ENCODE data around the gene TEX36. TPM values are rescaled to one million over a fixed set of nuclear protein-coding genes. Genes with fewer than 3 reads are reported as not detected.

TEX36 gene
- total and polyA plus RNA-seq, 9 of the 15 experiments (the other 6 are each of a cell fraction or from before 2014, with no cell fraction given) = 0.10 to 0.82 (median 0.15) TPM; not detected in 6

DNA sequence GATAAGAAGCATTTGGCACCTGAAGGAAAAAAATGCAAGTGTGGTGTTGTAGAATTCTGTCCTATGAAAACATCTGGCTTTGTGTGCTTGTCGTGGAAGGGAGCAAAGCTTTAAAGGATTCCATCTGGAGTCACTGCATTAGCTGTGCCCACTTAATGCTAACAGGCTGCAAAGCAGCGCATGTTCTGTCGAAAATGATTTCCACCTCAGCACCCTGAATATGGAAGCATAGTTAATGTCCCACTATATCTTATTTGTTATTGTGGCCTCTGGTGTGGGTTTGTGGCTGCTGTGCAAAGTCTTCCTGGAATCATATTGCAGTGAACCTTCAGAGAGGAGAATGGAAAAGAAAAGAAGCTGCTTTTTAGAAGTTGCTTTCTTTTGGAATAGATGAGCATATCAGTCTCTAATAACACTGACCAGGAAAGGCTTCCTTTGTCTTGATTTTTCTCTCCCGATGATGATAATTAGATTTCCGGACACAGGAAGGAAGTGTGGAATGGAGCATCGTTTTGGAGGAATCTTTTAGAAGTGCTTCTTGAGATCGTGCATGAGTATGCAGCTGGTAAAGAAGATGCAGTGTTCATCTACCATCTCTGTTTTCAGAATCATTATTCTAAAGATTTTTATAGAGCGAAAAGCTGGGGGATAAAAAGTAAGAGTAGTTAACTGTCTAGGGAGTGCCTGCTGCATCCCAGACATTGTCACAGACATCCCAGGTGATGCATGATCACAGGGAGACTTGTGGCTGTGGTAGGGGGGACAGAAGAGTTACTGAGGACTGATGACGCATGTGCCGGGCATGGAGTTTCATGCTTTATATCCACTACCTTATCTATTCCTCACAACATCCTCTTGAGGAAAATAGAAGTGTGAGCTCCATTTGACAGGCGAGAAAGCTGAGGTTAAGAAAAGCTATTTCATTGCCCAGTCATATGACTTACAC, 54.6 kb downstream of the TEX36 start:
- no peak for DNase-seq (ENCODE audit: extremely low read depth in 1 of 4, low spot score in 3 of 4)
- H3K79me2 ChIP-seq (ENCODE audit: control insufficient read depth, insufficient read depth, low read length) = no peaks in the 10 kb centered on the region
- no peak overlapping the region for H3K9ac ChIP-seq (ENCODE audit: insufficient read depth in 1 of 2, low read depth in 2 of 2, low read length in 2 of 2)
- 2% methylated on average over 11 of the region's 11 CpGs for WGBS (ENCODE audit: insufficient coverage, low coverage, missing lambda C conversion rate)
- no TSS peak for BruUV-seq (replicated peaks)
- H3K27ac ChIP-seq (ENCODE audit: extremely low read depth, low read depth, low read length) = no peak overlapping the region
- no peaks in the 10 kb centered on the region for H3K9me3 ChIP-seq (replicated peaks; ENCODE audit: control insufficient read depth, insufficient read depth, low read depth, low read length)
- no peaks in the 10 kb centered on the region for H3K4me1 ChIP-seq (replicated peaks in 1 of 2; ENCODE audit: control insufficient read depth in 2 of 2, insufficient read depth in 2 of 2, low read length in 2 of 2)
- ATAC-seq = no peak
- H3K4me3 ChIP-seq = no peak overlapping the region
- no peak for FAIRE-seq
- in situ Hi-C loops (cut with MboI) = no loop called here
- ChIA-PET CTCF (ENCODE audit: low intra/inter-chr PET ratio) (no interaction called here), POLR2A (no interaction called here)
- intact Hi-C loops (cut with micrococcal nuclease) = loop anchor here (10.0 kb wide), 1 partner anchor 584 kb away; no protein-coding TSS in a partner anchor
- H4K20me1 ChIP-seq (replicated peaks; ENCODE audit: control insufficient read depth, insufficient read depth, low read length) = no peaks in the 10 kb centered on the region
- no peak overlapping the region for H2AFZ ChIP-seq (ENCODE audit: low read depth, low read length)
- H3K9me1 ChIP-seq (ENCODE audit: control insufficient read depth, insufficient read depth, low read length) = no peaks in the 10 kb centered on the region
- peaks cover 10 to 46% of the 10 kb centered on the region in 2 experiments; a peak in 4 of 5 replicates for H3K27me3 ChIP-seq (ENCODE audit: control insufficient read depth in 2 of 2, insufficient read depth in 2 of 2, low read length in 2 of 2)
- H3K4me2 ChIP-seq (ENCODE audit: insufficient read depth, low read length) = no peak overlapping the region
- no peaks in the 10 kb centered on the region for H3K36me3 ChIP-seq (ENCODE audit: control insufficient read depth, insufficient read depth, low read length)
- TF ChIP-seq FUS (optimal IDR thresholded peaks at IDR 0.05; ENCODE audit: low read depth, low read length) = no peak
- TF ChIP-seq SRSF3 (IDR thresholded peaks at IDR 0.05; ENCODE audit: insufficient read depth, low read length) = no peak
- TF ChIP-seq POU5F1 (IDR thresholded peaks at IDR 0.05; ENCODE audit: borderline replicate concordance, low read depth, low read length, partially characterized antibody) = no peak
- TF ChIP-seq CHD4 (IDR thresholded peaks at IDR 0.05; ENCODE audit: insufficient read depth, insufficient replicate concordance, low read depth, low read length, poor library complexity, severe bottlenecking) = no peak
- TF ChIP-seq ZNF197 (CRISPR knock-in tag; IDR thresholded peaks at IDR 0.05; ENCODE audit: low read depth) = no peak
- no peak for TF ChIP-seq KLF16 (IDR thresholded peaks at IDR 0.05)
- TF ChIP-seq CBX2 (IDR thresholded peaks at IDR 0.05; ENCODE audit: insufficient read depth, low read length, poor library complexity, severe bottlenecking) = no peak
- TF ChIP-seq KDM2B (CRISPR knock-in tag; IDR thresholded peaks at IDR 0.05) = no peak
- no peak for TF ChIP-seq ZNF75A (CRISPR knock-in tag; IDR thresholded peaks at IDR 0.05)
- no peak for TF ChIP-seq DMBX1 (CRISPR knock-in tag; IDR thresholded peaks at IDR 0.05; ENCODE audit: borderline replicate concordance)
- TF ChIP-seq EGR1 (conservative IDR thresholded peaks at IDR 0.05) = no peak
